Motor neuron (in vitro differentiated cells): Measurements from ENCODE around the gene CRELD1. TPM values are rescaled to one million over a fixed set of nuclear protein-coding genes. Genes with fewer than 3 reads are reported as not detected.
A peak's percentile ranks its signal among the peaks of the same experiment; 100 is the strongest.
"Not testable (repeated sequence)": the region's sequence is repeated elsewhere in the genome, so short reads cannot be mapped to it uniquely, and the experiment has no call there.

Experiments used
- ATAC-seq, 8 experiments: fragments of 200-7000 bp; cut with Tn5 transposase; replicated peaks in 6 of 8; 2 replicates each; pipeline ENCODE4 v1.8.0; 2021; ENCODE audit warnings: mild to moderate bottlenecking in 8 of 8, moderate library complexity in 8 of 8
- H3K27ac ChIP-seq, 2 donors: fragments of 250-450 bp; sonication (Bioruptor Pico); 2 replicates each; pipeline ENCODE4 v1.9.0; 2021; ENCODE audit warnings: antibody characterized with exemption in 2 of 2, mild to moderate bottlenecking in 2 of 2, moderate library complexity in 1 of 2
- H3K4me1 ChIP-seq, 2 donors: fragments of 250-450 bp; sonication (Bioruptor Pico); replicated peaks in 1 of 2; 2 replicates each; pipeline ENCODE4 v1.6.1; 2021; ENCODE audit warnings: antibody characterized with exemption in 2 of 2, mild to moderate bottlenecking in 2 of 2, moderate library complexity in 1 of 2
- H3K4me3 ChIP-seq, 5 donors: fragments of 250-450 bp; sonication (Bioruptor Pico); 2 replicates each; pipeline ENCODE4 v1.9.0; 2021; ENCODE audit warnings: antibody characterized with exemption in 5 of 5, mild to moderate bottlenecking in 5 of 5, moderate library complexity in 4 of 5
- WGBS, 10 experiments: fragments of 450-650 bp; shearing (Covaris generic); methylation state at CpG; one replicate each; pipeline ENCODE4 v1.0.0; 2022; 5-methylcytosine and 5-hydroxymethylcytosine counted together
- in situ Hi-C, 9 experiments: fragments of 400-800 bp; cut with MboI; loops; one replicate each; pipeline ENCODE4 v1.15.0; 2021; ENCODE audit warnings: low sequenced_read_pairs in 9 of 9, low pct_unique_long_range_greater_than_20kb in 2 of 9; ENCODE audit not compliant: unreplicated experiment in 9 of 9
- total RNA-seq, 8 experiments: library from RNA; unstranded; fragments of 300-600 nt; gene quantifications; 2 replicates each; pipeline versions ENCODE4 v1.2.3 to v1.2.4, GENCODE V29; 2022

CRELD1 gene
- total RNA-seq, 8 experiments from 2014 or later, result 14.1 to 55.7 (median 34.1) TPM

DNA sequence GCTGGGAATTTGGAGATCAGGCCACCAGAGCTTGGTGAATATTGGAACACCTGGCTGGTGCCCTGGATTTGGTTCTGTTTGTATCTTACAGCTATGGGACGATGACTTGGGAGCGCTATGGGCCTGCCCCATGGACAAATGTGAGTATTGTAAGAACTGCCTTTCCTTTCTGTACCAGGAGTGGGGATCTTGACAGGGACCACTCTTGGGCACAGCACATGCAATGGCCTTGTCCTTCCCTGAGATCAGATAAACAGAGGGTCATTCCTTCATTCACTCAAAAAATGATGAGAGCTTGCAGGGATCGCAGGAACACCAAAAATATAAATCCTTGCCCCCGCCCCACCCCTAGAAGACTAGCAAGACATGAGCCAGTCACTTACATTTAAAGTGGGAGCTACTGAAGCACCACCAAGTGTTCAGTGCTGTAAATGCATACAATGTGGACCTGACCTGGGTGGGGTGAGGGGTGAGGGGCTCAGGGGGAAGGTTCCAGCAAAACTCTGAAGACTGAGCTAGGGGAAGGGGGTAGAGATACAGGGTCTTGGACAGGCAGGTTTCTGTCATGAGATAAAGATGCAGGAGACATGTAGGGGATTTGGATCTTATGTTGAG lies 2.7 kb upstream of the CRELD1 start:
- in situ Hi-C loops, result no loop called here
- Histone ChIP-seq H3K4me1 (peaks cover 7 to 8% of the 10 kb centered on the region in 2 donors), H3K4me3 (no peak overlapping the region), H3K27ac (no peak overlapping the region)
- WGBS, 10 experiments, result 94 to 100% (median 100%) methylated on average over 1 to 3 of the region's 4 CpGs; no CpG with 5 or more reads in 4 of the 10 experiments
- no peak for ATAC-seq

GRCh38 chr3:9932535-9932842 lies 1.1 kb upstream of the CRELD1 start:
- in situ Hi-C loops, result no loop called here
- ATAC-seq, result no peak
- H3K4me1 ChIP-seq, result peaks cover 7 to 8% of the 10 kb centered on the region in 2 donors
- peak overlapping the region; percentile 58 to 78 (median 63) for H3K4me3 ChIP-seq
- 0 to 27% (median 7%) methylated on average over 1 to 7 of the region's 13 CpGs; no CpG with 5 or more reads in 3 of the 10 experiments for WGBS, 10 experiments
- H3K27ac ChIP-seq, result peak overlapping the region; percentile 63 to 86

DNA sequence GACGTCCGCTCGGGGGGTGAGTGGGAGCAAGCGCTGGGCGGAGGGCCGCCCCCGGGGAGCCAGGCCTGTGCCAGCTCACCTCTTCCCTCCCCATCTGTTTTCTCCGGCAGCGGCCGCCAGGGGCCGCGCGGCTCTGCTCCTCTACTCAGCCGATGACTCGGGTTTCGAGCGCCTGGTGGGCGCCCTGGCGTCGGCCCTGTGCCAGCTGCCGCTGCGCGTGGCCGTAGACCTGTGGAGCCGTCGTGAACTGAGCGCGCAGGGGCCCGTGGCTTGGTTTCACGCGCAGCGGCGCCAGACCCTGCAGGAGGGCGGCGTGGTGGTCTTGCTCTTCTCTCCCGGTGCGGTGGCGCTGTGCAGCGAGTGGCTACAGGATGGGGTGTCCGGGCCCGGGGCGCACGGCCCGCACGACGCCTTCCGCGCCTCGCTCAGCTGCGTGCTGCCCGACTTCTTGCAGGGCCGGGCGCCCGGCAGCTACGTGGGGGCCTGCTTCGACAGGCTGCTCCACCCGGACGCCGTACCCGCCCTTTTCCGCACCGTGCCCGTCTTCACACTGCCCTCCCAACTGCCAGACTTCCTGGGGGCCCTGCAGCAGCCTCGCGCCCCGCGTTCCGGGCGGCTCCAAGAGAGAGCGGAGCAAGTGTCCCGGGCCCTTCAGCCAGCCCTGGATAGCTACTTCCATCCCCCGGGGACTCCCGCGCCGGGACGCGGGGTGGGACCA lies 632 bp upstream of the CRELD1 start:
- in situ Hi-C loops, result no loop called here
- Histone ChIP-seq H3K4me1 (peaks cover 7 to 8% of the 10 kb centered on the region in 2 donors), H3K27ac (peak overlapping the region; percentile 63 to 86), H3K4me3 (peak overlapping the region; percentile 58 to 78 (median 63))
- ATAC-seq, result peak; percentile 61 to 72 (median 68)
- WGBS, 10 experiments, result 1 to 20% (median 3%) methylated on average over 1 to 39 of the region's 77 CpGs; no CpG with 5 or more reads in 6 of the 10 experiments

DNA sequence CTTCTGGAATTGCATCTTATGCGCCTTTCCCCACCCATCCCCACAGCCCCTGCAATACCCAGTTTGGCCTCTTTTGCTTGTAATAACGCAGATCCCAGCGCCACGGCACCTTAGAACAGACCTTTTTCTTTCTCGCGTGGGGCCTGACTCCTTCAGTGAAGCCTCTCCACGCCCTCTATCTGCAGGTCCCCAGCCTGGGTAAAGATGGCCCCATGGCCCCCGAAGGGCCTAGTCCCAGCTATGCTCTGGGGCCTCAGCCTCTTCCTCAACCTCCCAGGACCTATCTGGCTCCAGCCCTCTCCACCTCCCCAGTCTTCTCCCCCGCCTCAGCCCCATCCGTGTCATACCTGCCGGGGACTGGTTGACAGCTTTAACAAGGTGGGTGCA lies 594 bp downstream of the CRELD1 start:
- ATAC-seq, result peak in 3 of 8 experiments; percentile 10 to 24 (median 15)
- Histone ChIP-seq H3K4me1 (peaks cover 7 to 8% of the 10 kb centered on the region in 2 donors), H3K4me3 (peak overlapping the region; percentile 58 to 78 (median 63)), H3K27ac (peak overlapping the region; percentile 78 to 86)
- 0 to 20% (median 13%) methylated on average over 1 to 6 of the region's 11 CpGs; no CpG with 5 or more reads in 7 of the 10 experiments for WGBS, 10 experiments
- in situ Hi-C loops, result no loop called here

DNA sequence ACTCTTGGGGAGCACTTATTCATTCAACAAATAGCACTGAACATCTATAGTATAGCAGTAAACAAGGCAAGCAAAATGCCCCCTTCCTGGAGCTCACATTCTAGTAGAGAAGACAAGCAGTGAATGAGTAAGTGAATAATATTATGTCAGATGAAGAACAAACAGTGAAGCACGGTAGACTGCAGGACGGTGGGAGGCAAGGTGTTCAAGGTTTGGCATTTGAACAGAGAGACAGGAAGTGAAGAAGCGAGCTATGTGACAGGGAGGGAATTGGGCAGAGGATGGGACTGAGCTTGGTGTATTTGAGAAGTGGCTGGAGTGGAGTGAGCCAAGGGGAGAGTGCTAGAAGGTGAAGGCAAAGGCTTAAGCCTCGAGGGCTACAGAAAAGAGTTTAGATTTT lies 1.4 kb downstream of the CRELD1 start:
- peak overlapping the region in 2 of 5 donors; percentile 58 to 63 for H3K4me3 ChIP-seq
- no peak for ATAC-seq
- peaks cover 7 to 8% of the 10 kb centered on the region in 2 donors for H3K4me1 ChIP-seq
- WGBS, 10 experiments, result 67 to 100% (median 77%) methylated on average over 1 to 4 of the region's 4 CpGs; no CpG with 5 or more reads in 2 of the 10 experiments
- no peak overlapping the region for H3K27ac ChIP-seq
- in situ Hi-C loops, result no loop called here

GRCh38 chr3:9935966-9936510 lies 2.4 kb downstream of the CRELD1 start:
- H3K27ac ChIP-seq, result no peak overlapping the region
- H3K4me3 ChIP-seq, result no peak overlapping the region
- 33 to 100% (median 100%) methylated on average over 1 to 5 of the region's 5 CpGs for WGBS, 10 experiments
- in situ Hi-C loops, result no loop called here
- no peak for ATAC-seq
- peaks cover 7 to 8% of the 10 kb centered on the region in 2 donors for H3K4me1 ChIP-seq

DNA sequence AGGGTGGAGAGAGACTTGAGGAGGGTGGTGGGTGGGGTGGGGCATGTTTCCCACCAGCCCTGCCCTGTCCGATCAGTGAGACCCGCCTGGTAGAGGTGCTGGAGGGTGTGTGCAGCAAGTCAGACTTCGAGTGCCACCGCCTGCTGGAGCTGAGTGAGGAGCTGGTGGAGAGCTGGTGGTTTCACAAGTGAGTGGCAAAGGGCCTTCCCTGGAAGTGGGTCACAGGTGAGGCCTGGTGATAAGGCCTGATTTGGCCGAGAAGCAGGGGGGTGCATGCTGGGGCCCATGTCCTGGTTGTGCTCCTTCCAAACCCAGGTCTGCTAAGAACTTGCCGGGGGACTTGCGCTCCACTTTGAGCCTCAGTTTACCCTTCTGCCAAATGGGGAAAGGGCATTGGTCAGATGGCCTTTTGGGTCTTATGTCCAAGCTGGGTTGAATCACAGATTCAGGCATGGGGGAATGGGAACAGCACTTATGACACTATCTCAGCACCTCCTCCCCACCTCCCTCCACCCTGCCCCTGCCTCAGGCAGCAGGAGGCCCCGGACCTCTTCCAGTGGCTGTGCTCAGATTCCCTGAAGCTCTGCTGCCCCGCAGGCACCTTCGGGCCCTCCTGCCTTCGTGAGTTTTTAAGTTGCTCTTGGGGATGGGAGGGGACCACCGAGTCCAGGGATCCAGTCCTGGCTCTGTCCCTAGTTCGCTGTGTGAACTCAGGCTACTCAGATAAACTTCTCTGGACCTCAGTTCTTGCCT lies 4.0 kb downstream of the CRELD1 start:
- no peak for ATAC-seq
- Histone ChIP-seq H3K4me1 (peaks cover 7 to 8% of the 10 kb centered on the region in 2 donors), H3K27ac (no peak overlapping the region), H3K4me3 (no peak overlapping the region)
- in situ Hi-C loops, result no loop called here
- 90 to 100% (median 100%) methylated on average over 1 to 2 of the region's 13 CpGs; no CpG with 5 or more reads in 7 of the 10 experiments for WGBS, 10 experiments

GRCh38 chr3:9938966-9939365 lies 5.3 kb downstream of the CRELD1 start:
- H3K27ac ChIP-seq, result no peak overlapping the region
- ATAC-seq, result no peak
- in situ Hi-C loops, result no loop called here
- 67 to 100% (median 96%) methylated on average over 1 to 2 of the region's 2 CpGs; no CpG with 5 or more reads in 1 of the 10 experiments for WGBS, 10 experiments
- H3K4me1 ChIP-seq, result peaks cover 7 to 8% of the 10 kb centered on the region in 2 donors
- no peak overlapping the region for H3K4me3 ChIP-seq

- H3K4me1 ChIP-seq, H3K27ac ChIP-seq, ATAC-seq, H3K4me3 ChIP-seq, in situ Hi-C loops: not testable (repeated sequence)
- WGBS, 10 experiments, result no CpG with 5 or more reads among the region's 32 CpGs
Observed at GRCh38 chr3:9939906-9940305, 6.3 kb downstream of the CRELD1 start.

- ATAC-seq, result no peak
- Histone ChIP-seq H3K4me1 (no peaks in the 10 kb centered on the region), H3K4me3 (no peak overlapping the region), H3K27ac (no peak overlapping the region)
- WGBS, 10 experiments, result 80 to 100% (median 100%) methylated on average over 1 to 4 of the region's 10 CpGs; no CpG with 5 or more reads in 6 of the 10 experiments
- in situ Hi-C loops, result no loop called here
Observed at GRCh38 chr3:9940746-9941145, 7.1 kb downstream of the CRELD1 start.

GRCh38 chr3:9942164-9942563 lies 8.5 kb downstream of the CRELD1 start:
- in situ Hi-C loops, result no loop called here
- 38 to 100% (median 88%) methylated on average over 1 to 4 of the region's 4 CpGs; no CpG with 5 or more reads in 3 of the 10 experiments for WGBS, 10 experiments
- Histone ChIP-seq H3K4me3 (no peak overlapping the region), H3K4me1 (no peaks in the 10 kb centered on the region), H3K27ac (no peak overlapping the region)
- no peak for ATAC-seq

GRCh38 chr3:9942934-9943690 lies 9.5 kb downstream of the CRELD1 start:
- no peak for ATAC-seq
- no peak overlapping the region for H3K27ac ChIP-seq
- H3K4me1 ChIP-seq, result no peaks in the 10 kb centered on the region
- 20 to 80% methylated on average over 1 of the region's 11 CpGs; no CpG with 5 or more reads in 8 of the 10 experiments for WGBS, 10 experiments
- in situ Hi-C loops, result no loop called here
- H3K4me3 ChIP-seq, result no peak overlapping the region
